ENCODE data around the gene ZNF845. TPM values are rescaled to one million over a fixed set of nuclear protein-coding genes. Genes with fewer than 3 reads are reported as not detected.

The ZNF845 gene
- total RNA-seq, 2 experiments from 2014 or later: 6.8 to 7.2 TPM

DNA sequence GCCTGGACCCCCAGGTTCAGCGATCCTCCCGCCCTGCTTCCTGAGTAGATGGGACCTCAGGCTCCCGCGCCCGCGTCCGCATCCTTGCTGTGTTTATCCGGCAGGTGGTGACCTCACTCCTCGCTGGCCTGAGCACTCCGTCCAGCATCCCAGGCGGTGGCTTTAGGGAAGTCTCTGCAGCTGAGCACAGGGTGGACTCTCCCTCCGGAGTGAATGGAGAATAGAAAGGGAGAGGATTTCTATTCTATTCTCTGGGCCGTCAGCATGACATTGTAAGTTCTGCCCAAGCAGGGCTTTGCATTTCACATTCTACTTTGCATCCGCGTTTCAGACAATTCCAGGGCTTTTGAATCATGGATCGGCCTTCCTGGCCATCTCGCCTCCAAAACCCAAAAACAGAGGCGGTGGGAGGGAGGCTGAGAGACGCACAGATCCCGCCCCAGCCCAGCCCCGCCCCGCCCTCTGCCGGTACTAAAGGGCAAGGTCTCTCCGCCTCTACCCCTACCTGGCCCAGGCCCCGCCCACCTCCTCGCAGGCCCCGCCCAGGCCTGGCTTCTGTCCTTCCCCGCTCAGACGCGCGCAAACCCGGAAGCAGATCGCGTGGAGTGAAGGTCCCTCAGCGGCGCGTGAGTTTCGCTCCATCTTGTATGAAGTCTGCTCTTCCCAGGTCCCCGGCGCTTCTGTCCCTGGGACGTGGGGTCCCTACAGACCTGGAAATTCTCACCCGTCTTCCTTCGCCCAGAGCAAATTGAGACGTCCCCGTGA is 31.8 kb downstream of the ZNF845 start, which contains the start of gene ZNF525:
TSS of gene ZNF525 (plus strand) at position 572 of the 765 bp plus-strand sequence. CDS start 6,577 bp downstream, outside the sequence.
- intact Hi-C loops (cut with micrococcal nuclease; ENCODE audit: unreplicated experiment): loop anchor here (5.0 kb wide), 1 partner anchor 168 kb away; no protein-coding TSS in a partner anchor
- no TSS peak for BruUV-seq (replicated peaks)
- H3K27ac ChIP-seq (ENCODE audit: low read depth, low read length, poor library complexity, severe bottlenecking): peak within 1 kb of the TSS; percentile 36
- TF ChIP-seq, protein P1, sequence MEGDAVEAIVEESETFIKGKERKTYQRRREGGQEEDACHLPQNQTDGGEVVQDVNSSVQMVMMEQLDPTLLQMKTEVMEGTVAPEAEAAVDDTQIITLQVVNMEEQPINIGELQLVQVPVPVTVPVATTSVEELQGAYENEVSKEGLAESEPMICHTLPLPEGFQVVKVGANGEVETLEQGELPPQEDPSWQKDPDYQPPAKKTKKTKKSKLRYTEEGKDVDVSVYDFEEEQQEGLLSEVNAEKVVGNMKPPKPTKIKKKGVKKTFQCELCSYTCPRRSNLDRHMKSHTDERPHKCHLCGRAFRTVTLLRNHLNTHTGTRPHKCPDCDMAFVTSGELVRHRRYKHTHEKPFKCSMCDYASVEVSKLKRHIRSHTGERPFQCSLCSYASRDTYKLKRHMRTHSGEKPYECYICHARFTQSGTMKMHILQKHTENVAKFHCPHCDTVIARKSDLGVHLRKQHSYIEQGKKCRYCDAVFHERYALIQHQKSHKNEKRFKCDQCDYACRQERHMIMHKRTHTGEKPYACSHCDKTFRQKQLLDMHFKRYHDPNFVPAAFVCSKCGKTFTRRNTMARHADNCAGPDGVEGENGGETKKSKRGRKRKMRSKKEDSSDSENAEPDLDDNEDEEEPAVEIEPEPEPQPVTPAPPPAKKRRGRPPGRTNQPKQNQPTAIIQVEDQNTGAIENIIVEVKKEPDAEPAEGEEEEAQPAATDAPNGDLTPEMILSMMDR (conservative IDR thresholded peaks at IDR 0.05; ENCODE audit: low read length): peak; percentile 23; the same call in 1 of the 2 replicates
- TF ChIP-seq EZH2phosphoT487 (IDR thresholded peaks at IDR 0.05; ENCODE audit: borderline replicate concordance, low read depth, low read length): no peak
- no peaks in the 10 kb centered on the region for H3K9me3 ChIP-seq (ENCODE audit: low read length)
- peaks cover 6% of the 10 kb centered on the region; the same call in 1 of the 2 replicates for H3K79me2 ChIP-seq (ENCODE audit: insufficient read depth, low read depth, low read length)
- H3K4me3 ChIP-seq (ENCODE audit: low read depth, low read length, poor library complexity, severe bottlenecking): peak within 1 kb of the TSS; percentile 95
- peaks cover 13% of the 10 kb centered on the region for H3K36me3 ChIP-seq (ENCODE audit: insufficient read depth, low read length)
- peak within 1 kb of the TSS; percentile 94 for H2AFZ ChIP-seq (ENCODE audit: low read length)
- peak within 1 kb of the TSS; percentile 81 for H3K4me2 ChIP-seq (ENCODE audit: low read length)
- peak; percentile 93 for DNase-seq (ENCODE audit: low spot score)
- no peaks in the 10 kb centered on the region for H3K9me2 ChIP-seq (ENCODE audit: insufficient read depth, low read length)
- no peaks in the 10 kb centered on the region for H4K20me1 ChIP-seq (ENCODE audit: insufficient read depth, low read length)
- CTCF ChIA-PET (ENCODE audit: unreplicated experiment): no interaction called here
- POLR2A ChIA-PET: no interaction called here
- peaks cover 13% of the 10 kb centered on the region for H3K4me1 ChIP-seq (ENCODE audit: insufficient read depth, low read length, poor library complexity, severe bottlenecking)

DNA sequence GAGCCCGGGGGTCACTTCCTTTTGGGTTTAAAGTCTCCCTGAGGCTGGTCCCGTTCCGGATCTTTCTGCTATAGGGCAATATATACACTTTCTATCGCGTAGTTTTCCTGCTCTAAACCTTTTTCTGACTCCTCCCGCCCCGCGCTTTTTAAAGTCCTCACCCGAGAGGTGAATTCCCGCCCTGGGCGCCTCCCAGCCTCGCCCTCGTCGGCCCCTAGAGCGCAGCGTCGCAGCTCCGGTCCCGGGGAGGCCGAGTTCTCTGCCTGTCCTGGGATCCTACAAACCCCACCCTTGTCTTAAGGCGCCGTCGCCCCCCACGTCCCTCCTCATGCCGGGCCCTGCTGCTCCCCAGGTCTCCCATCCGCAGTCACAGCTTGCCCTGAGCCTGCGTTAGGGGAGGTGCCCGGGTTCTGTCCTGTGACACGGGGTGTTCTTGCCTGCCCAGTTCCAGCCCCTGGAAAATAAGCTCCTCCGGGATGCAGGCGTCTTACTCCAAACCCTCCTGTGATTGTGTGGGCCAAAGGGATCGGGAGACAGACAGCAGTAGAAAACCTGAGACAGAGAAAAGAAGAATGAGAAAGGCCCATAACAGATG is 32.4 kb downstream of the ZNF845 start:
- Histone ChIP-seq H3K79me2 (ENCODE audit: insufficient read depth, low read depth, low read length) (peaks cover 6% of the 10 kb centered on the region; the same call in 1 of the 2 replicates), H3K36me3 (ENCODE audit: insufficient read depth, low read length) (peaks cover 19% of the 10 kb centered on the region), H3K9me3 (ENCODE audit: low read length) (no peaks in the 10 kb centered on the region), H3K9me2 (ENCODE audit: insufficient read depth, low read length) (no peaks in the 10 kb centered on the region), H3K4me1 (ENCODE audit: insufficient read depth, low read length, poor library complexity, severe bottlenecking) (peaks cover 13% of the 10 kb centered on the region), H3K27ac (ENCODE audit: low read depth, low read length, poor library complexity, severe bottlenecking) (peak overlapping the region; percentile 36), H3K4me2 (ENCODE audit: low read length) (peak overlapping the region; percentile 81), H2AFZ (ENCODE audit: low read length) (peak overlapping the region; percentile 94), H4K20me1 (ENCODE audit: insufficient read depth, low read length) (no peaks in the 10 kb centered on the region), H3K4me3 (ENCODE audit: low read depth, low read length, poor library complexity, severe bottlenecking) (peak overlapping the region; percentile 95)
- intact Hi-C loops (cut with micrococcal nuclease; ENCODE audit: unreplicated experiment): loop anchor here (5.0 kb wide), 1 partner anchor 169 kb away; no protein-coding TSS in a partner anchor
- POLR2A ChIA-PET: no interaction called here
- CTCF ChIA-PET (ENCODE audit: unreplicated experiment): no interaction called here
- TSS peak; percentile 62 for BruUV-seq (replicated peaks)
- no peak for DNase-seq (ENCODE audit: low spot score)
- TF ChIP-seq EZH2phosphoT487 (IDR thresholded peaks at IDR 0.05; ENCODE audit: borderline replicate concordance, low read depth, low read length): no peak
- TF ChIP-seq, protein P1 (conservative IDR thresholded peaks at IDR 0.05; ENCODE audit: low read length): no peak
